HG03565 (cell line): ENCODE results near the gene PARVA.

ENCODE experiments used
- ATAC-seq: cut with Tn5 transposase; IDR thresholded peaks from one replicate; pipeline ENCODE4 v1.9.1; 2021; ENCODE audit warnings: mild to moderate bottlenecking, moderate library complexity; ENCODE audit not compliant: unreplicated experiment

PARVA gene

GRCh38 chr11:12455938-12456337 lies 78.6 kb downstream of the PARVA start:
- ATAC-seq, result no peak

GRCh38 chr11:12456651-12457579 lies 79.5 kb downstream of the PARVA start:
- ATAC-seq, result no peak

GRCh38 chr11:12458042-12458441 lies 80.7 kb downstream of the PARVA start:
- no peak for ATAC-seq

GRCh38 chr11:12459374-12459773 lies 82.0 kb downstream of the PARVA start:
- ATAC-seq, result no peak

- no peak for ATAC-seq
These were observed 82.6 kb downstream of the PARVA start for GRCh38 chr11:12459865-12460444.

GRCh38 chr11:12460466-12460865 lies 83.1 kb downstream of the PARVA start:
- no peak for ATAC-seq

GRCh38 chr11:12461516-12461915 lies 84.1 kb downstream of the PARVA start:
- no peak for ATAC-seq

- no peak for ATAC-seq
These were observed 86.9 kb downstream of the PARVA start for GRCh38 chr11:12464303-12464702.

- no peak for ATAC-seq
These were observed 88.0 kb downstream of the PARVA start for GRCh38 chr11:12465332-12465731.

GRCh38 chr11:12467610-12468009 lies 90.2 kb downstream of the PARVA start:
- ATAC-seq, result no peak

- no peak for ATAC-seq
These were observed 92.1 kb downstream of the PARVA start for GRCh38 chr11:12469451-12469850.

- no peak for ATAC-seq
These were observed 92.9 kb downstream of the PARVA start for GRCh38 chr11:12470236-12470635.

GRCh38 chr11:12472401-12473005 lies 95.1 kb downstream of the PARVA start:
- ATAC-seq, result no peak

- no peak for ATAC-seq
These were observed 96.0 kb downstream of the PARVA start for GRCh38 chr11:12473381-12473780.

GRCh38 chr11:12474871-12475270 lies 97.5 kb downstream of the PARVA start:
- ATAC-seq, result no peak

GRCh38 chr11:12478743-12479142 lies 101.4 kb downstream of the PARVA start:
- ATAC-seq, result no peak

- no peak for ATAC-seq
These were observed 103.0 kb downstream of the PARVA start for GRCh38 chr11:12480401-12480800.

GRCh38 chr11:12482839-12483238 lies 105.5 kb downstream of the PARVA start:
- no peak for ATAC-seq

- no peak for ATAC-seq
These were observed 106.2 kb downstream of the PARVA start for GRCh38 chr11:12483604-12484003.

- ATAC-seq, result no peak
These were observed 108.0 kb downstream of the PARVA start for GRCh38 chr11:12485328-12485727.

GRCh38 chr11:12489246-12489772 lies 111.9 kb downstream of the PARVA start:
- no peak for ATAC-seq

GRCh38 chr11:12494699-12495098 lies 117.3 kb downstream of the PARVA start:
- no peak for ATAC-seq
